ENCODE data around the gene PPM1L.
"Not testable (repeated sequence)": the region's sequence is repeated elsewhere in the genome, so short reads cannot be mapped to it uniquely, and the experiment has no call there.

Gene PPM1L

GRCh38 chr3:160755776-160756304 lies at the start of gene PPM1L:
Gene PPM1L, plus strand, starts transcription at chr3:160756231.
- DNase-seq: peak; percentile 63

GRCh38 chr3:160707187-160707794 lies 48.7 kb upstream of the PPM1L start:
- DNase-seq: peak; percentile 22

GRCh38 chr3:160709477-160710182 lies 46.4 kb upstream of the PPM1L start:
- no peak for DNase-seq

GRCh38 chr3:160713144-160713543 lies 42.9 kb upstream of the PPM1L start:
- not testable (repeated sequence) for DNase-seq

GRCh38 chr3:160719710-160720109 lies 36.3 kb upstream of the PPM1L start:
- DNase-seq: no peak

GRCh38 chr3:160720123-160720746 lies 35.8 kb upstream of the PPM1L start:
- DNase-seq: no peak

- no peak for DNase-seq
Observed at GRCh38 chr3:160722331-160722730, 33.7 kb upstream of the PPM1L start.

GRCh38 chr3:160725338-160725737 lies 30.7 kb upstream of the PPM1L start:
- no peak for DNase-seq

GRCh38 chr3:160735826-160736225 lies 20.2 kb upstream of the PPM1L start:
- DNase-seq: no peak

- no peak for DNase-seq
Observed at GRCh38 chr3:160738048-160738447, 18.0 kb upstream of the PPM1L start.

GRCh38 chr3:160739079-160739478 lies 17.0 kb upstream of the PPM1L start:
- DNase-seq: no peak

GRCh38 chr3:160746976-160747375 lies 9.1 kb upstream of the PPM1L start:
- no peak for DNase-seq

GRCh38 chr3:160747422-160747821 lies 8.6 kb upstream of the PPM1L start:
- DNase-seq: no peak

GRCh38 chr3:160748231-160748630 lies 7.8 kb upstream of the PPM1L start:
- DNase-seq: no peak

GRCh38 chr3:160748787-160749186 lies 7.2 kb upstream of the PPM1L start:
- DNase-seq: no peak

GRCh38 chr3:160753953-160754352 lies 2.1 kb upstream of the PPM1L start:
- DNase-seq: no peak

- DNase-seq: no peak
Observed at GRCh38 chr3:160754371-160754854, 1.6 kb upstream of the PPM1L start.

- DNase-seq: peak; percentile 91
Observed at GRCh38 chr3:160754855-160755747, 930 bp upstream of the PPM1L start.

GRCh38 chr3:160757233-160758106 lies 1.4 kb downstream of the PPM1L start:
- no peak for DNase-seq

GRCh38 chr3:160758929-160759577 lies 3.0 kb downstream of the PPM1L start:
- no peak for DNase-seq

GRCh38 chr3:160763073-160763472 lies 7.0 kb downstream of the PPM1L start:
- no peak for DNase-seq
